IPS DF 6.9 (cell line): Measurements from ENCODE around the gene TAC3.
"Not testable (repeated sequence)": the region's sequence is repeated elsewhere in the genome, so short reads cannot be mapped to it uniquely, and the experiment has no call there.

Experiments used
- DNase-seq: peaks from one replicate; pipeline ENCODE4 v3.0.0-alpha.2; 2013; ENCODE audit warnings: low read depth, low spot score
- H3K27ac ChIP-seq: one replicate; pipeline ENCODE4 v1.5.1; 2013; ENCODE audit warnings: low read length, control low read depth
- H3K27me3 ChIP-seq: 2 replicates; pipeline ENCODE4 v1.6.1; 2013; ENCODE audit warnings: mild to moderate bottlenecking, low read length; ENCODE audit not compliant: control insufficient read depth, insufficient read depth
- H3K36me3 ChIP-seq: 2 replicates; pipeline ENCODE4 v1.6.1; 2013; ENCODE audit warnings: low read length; ENCODE audit not compliant: control insufficient read depth, insufficient read depth
- H3K4me1 ChIP-seq: 2 replicates; pipeline ENCODE4 v1.6.1; 2013; ENCODE audit warnings: low read length; ENCODE audit not compliant: control insufficient read depth, insufficient read depth
- H3K4me3 ChIP-seq: 2 replicates; pipeline ENCODE4 v1.5.1; 2013; ENCODE audit warnings: mild to moderate bottlenecking, low read length
- H3K9me3 ChIP-seq: 2 replicates; pipeline ENCODE4 v1.6.1; 2013; ENCODE audit warnings: low read length, inconsistent platforms; ENCODE audit not compliant: control insufficient read depth, insufficient read depth
- WGBS: extraction: QIAGEN DNeasy Blood & Tissue Kit; methylation state at CpG from one replicate; pipeline ENCODE4 v1.1.7; 2013; ENCODE audit warnings: mixed read lengths, missing lambda C conversion rate; ENCODE audit not compliant: insufficient read length, insufficient coverage; 5-methylcytosine and 5-hydroxymethylcytosine counted together

Gene TAC3

DNA sequence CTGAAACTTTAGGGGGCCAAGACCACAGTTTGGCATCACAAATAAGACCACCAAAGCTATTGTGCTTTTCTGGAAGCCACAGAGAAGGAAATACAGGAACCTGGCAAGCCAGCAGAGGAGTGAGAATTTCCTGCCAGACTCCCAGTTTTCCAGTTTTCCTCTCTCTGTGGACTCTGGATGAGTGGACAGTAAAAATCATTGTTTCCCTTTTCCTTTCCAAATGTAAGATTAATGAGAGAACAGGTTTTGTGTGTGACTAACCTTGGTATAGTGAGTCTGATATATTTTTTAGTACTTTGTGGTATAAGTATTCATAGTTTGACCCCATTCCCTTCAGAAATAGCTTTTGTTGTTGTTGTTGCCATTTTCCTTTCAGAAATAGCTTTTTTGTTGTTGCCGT lies 2.6 kb upstream of the TAC3 start:
- no peaks in the 10 kb centered on the region for H3K36me3 ChIP-seq
- WGBS, result no CpG with 5 or more reads among the region's 1 CpG

DNA sequence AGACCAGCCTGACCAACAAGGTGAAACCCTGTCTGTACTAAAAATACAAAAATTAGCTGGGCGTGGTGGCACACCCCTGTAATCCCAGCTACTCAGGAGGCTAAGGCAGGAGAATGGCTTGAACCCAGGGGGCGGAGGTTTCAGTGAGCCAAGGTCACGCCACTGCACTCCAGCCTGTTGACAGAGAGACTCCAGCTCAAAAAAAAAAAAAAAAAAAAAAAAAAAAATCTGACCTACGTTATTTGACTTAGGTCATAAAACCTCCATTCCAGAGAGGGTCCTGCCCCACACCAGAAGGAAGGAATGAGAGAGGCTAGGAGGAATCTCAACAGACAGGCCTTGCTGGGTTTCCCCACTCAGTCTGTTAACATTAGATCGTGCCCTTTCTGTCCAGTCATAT lies 2.0 kb upstream of the TAC3 start:
- H3K4me1 ChIP-seq, H3K27ac ChIP-seq, H3K9me3 ChIP-seq, H3K4me3 ChIP-seq, DNase-seq, H3K27me3 ChIP-seq, H3K36me3 ChIP-seq: not testable (repeated sequence)
- no CpG with 5 or more reads among the region's 5 CpGs for WGBS

More for the DNA sequence above, 2.6 kb upstream of the TAC3 start:
- no peak overlapping the region for H3K4me3 ChIP-seq
- H3K9me3 ChIP-seq, result no peaks in the 10 kb centered on the region
- H3K27me3 ChIP-seq, result no peaks in the 10 kb centered on the region
- H3K4me1 ChIP-seq, result 0 out of 2 replicates have a peak, but pooled peaks cover under 1% of the 10 kb centered on the region
- no peak overlapping the region for H3K27ac ChIP-seq
- no peak for DNase-seq

DNA sequence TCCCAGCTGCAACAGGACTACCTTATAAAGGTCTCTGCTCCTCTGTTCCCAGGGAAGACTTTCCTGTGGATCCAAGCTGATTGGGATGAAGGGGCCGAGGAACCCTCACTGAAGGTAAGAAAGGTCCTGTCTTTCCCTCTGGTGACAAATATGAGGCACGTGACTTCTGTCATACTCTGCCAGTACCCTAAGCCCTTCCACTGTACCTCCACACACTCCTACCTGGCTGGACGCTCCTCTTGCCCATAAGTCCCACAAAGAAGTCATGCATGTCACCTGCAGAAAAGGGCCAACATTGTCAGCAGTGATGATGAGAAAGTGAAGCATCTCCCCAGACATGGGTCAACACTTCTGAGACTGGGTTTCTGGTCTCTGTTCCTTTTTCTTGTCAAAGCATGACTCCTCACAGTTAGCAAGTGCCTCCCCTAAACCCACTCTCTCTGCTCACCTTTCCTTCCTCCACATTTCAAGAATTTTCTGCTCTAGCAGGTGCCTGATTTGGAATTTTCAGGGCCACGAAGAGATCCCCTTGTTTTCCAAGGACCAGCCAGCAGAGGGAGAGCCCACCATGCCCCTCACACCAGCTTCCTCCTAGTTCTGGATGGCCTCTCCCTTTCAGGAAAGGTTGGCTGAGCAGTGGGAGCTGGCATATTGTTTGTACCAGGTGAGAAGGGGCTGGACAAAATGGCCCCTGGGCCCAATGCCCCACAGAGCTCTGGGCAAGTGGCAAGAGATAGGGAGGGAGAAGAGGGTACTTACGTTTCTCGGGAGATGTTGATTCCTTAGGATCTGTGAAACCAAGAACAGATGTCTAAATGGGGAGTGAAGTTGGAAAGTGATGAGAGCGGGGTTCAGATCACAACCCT lies 3.5 kb downstream of the TAC3 start:
- no CpG with 5 or more reads among the region's 7 CpGs for WGBS
- Histone ChIP-seq H3K36me3 (no peaks in the 10 kb centered on the region), H3K4me1 (0 out of 2 replicates have a peak, but pooled peaks cover 3% of the 10 kb centered on the region), H3K4me3 (no peak overlapping the region), H3K9me3 (no peaks in the 10 kb centered on the region), H3K27me3 (no peaks in the 10 kb centered on the region), H3K27ac (no peak overlapping the region)
- no peak for DNase-seq

DNA sequence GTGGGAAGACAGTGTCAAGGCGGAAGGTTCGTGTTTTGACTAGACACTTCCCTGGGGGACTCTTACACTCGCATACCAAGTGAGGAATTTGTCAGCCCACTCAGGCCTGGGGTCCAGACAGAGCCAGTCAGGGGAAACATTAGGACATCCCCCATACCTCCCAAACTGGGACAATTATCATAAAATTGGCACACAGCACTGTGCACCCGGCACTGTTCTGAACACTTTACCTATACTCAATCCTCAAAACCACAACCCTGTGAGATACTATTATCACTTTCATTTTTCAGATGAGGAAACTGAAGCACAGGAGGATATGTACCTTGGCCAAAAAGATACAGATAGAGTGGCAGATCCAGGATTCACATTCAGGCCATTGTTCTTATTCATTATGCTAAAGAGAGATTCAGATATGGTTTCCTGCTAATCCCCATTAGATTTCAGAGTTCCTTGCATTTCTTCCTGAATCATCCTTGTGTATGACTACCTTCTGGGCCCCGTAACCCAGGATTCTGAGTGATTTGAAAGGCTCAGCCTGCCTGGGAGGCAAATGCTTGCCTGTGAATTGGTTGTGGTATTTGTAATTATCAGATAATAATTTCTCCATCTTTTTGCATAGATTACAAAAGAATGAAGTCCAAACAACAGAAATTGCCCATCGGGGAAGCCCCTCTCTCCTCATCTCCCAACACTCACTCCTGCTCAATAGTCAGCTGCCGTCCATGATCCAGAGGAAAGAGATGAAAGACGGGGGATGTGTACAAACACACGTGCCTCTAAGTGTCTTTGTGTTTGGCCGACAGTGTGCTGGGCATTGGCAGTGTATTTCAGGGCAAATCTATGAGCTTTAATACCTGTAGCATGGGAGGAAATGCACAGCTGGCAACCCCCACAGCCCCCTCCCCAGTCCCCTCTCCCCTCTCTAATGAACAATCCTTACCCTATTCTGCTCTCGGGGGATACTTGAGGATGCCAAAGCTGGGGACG lies 4.6 kb downstream of the TAC3 start:
- Histone ChIP-seq H3K4me3 (no peak overlapping the region), H3K27ac (no peak overlapping the region)
- WGBS, result no CpG with 5 or more reads among the region's 12 CpGs

DNA sequence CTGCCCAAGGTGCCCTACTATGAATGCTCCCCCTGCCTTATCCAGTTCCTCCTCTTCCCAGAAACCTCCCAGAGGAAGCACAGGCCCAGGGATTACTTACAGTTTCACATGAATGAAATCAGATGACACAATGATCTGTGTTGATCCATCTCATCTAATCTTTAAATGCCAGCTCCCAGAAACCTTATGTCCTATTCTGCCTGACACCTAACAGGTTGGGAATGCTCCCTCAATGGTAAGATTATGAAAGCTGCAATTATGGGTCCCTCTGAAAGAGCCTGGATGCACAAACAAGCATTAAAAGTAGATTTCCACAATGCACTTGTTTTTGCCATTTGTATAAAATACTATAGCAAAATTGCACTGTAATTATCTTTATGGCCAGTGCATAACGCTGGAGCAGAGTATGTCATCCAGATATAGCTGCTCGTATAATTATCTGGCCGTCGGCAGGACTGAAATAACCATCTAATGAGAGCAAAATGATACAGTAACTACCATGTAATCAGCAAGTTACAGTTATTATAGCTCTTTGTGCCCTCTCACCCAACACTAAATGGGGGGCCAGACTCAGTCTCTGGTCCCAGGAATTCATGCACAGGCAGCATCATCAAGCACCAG lies 5.6 kb downstream of the TAC3 start:
- no peak overlapping the region for H3K27ac ChIP-seq
- no peaks in the 10 kb centered on the region for H3K27me3 ChIP-seq
- DNase-seq, result no peak
- no peaks in the 10 kb centered on the region for H3K9me3 ChIP-seq
- no peak overlapping the region for H3K4me3 ChIP-seq
- H3K36me3 ChIP-seq, result no peaks in the 10 kb centered on the region
- no CpG with 5 or more reads among the region's 4 CpGs for WGBS
- H3K4me1 ChIP-seq, result 0 out of 2 replicates have a peak, but pooled peaks cover 3% of the 10 kb centered on the region

More for the DNA sequence above, 4.6 kb downstream of the TAC3 start:
- no peaks in the 10 kb centered on the region for H3K9me3 ChIP-seq
- H3K4me1 ChIP-seq, result 0 out of 2 replicates have a peak, but pooled peaks cover 3% of the 10 kb centered on the region
- H3K36me3 ChIP-seq, result no peaks in the 10 kb centered on the region
- no peaks in the 10 kb centered on the region for H3K27me3 ChIP-seq
- no peak for DNase-seq

DNA sequence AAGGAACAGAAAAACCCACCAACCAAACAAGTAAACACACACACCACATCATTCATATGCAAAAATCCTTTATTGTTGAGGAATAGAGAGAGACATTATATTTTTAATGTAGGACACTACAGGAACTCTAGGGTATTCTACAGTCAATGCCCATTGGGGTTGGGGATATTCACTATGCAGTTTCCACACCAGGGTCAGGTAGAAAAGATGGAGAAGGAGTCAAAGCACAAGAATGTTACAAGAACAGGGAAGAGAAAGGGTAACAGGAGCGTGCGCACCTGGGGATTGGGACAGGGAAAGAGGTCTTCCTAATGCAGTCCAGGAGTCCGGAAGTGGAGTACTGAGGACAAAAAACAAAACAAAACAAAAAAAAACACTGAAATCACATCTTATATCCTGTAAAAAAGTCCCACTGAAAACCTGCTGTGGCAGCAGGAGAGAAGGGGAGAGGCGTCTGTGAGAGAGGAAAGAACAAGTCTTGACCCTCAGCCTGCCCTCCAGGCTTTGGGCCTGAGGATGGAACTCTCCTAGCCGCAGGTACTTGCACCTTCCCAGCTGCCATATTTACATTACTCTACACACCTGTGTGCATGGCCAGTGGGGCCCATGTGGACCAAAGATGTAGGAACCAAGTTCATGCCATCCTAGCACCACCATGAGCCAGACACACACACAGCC lies 6.2 kb downstream of the TAC3 start:
- no peaks in the 10 kb centered on the region for H3K9me3 ChIP-seq
- H3K27ac ChIP-seq, result no peak overlapping the region
- no peak overlapping the region for H3K4me3 ChIP-seq
- 0 out of 2 replicates have a peak, but pooled peaks cover 3% of the 10 kb centered on the region for H3K4me1 ChIP-seq
- DNase-seq, result no peak
- no CpG with 5 or more reads among the region's 5 CpGs for WGBS
- no peaks in the 10 kb centered on the region for H3K27me3 ChIP-seq
- no peaks in the 10 kb centered on the region for H3K36me3 ChIP-seq

DNA sequence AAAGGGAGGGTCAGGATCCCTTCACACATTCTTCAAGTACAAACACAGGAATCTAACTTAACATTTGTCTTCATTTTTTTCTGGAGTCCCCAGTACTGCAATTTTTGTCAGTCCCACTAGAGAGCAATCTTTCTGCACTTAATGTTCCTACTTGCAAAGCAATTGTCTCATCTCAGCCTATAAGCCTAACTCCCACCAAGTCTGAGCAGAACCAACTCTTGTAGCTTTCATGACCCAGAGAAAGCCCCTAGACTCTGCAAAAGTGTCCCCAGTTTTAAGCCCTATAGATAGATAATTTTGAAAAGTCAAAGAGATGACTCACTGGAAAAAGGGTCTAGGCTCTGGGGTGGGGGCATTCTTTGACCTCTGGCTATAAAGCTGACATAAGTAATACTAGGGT lies 8.2 kb downstream of the TAC3 start:
- no peak for DNase-seq
- Histone ChIP-seq H3K36me3 (peaks cover 14% of the 10 kb centered on the region), H3K27ac (no peak overlapping the region), H3K27me3 (no peaks in the 10 kb centered on the region), H3K4me1 (0 out of 2 replicates have a peak, but pooled peaks cover 1% of the 10 kb centered on the region), H3K4me3 (no peak overlapping the region), H3K9me3 (no peaks in the 10 kb centered on the region)

DNA sequence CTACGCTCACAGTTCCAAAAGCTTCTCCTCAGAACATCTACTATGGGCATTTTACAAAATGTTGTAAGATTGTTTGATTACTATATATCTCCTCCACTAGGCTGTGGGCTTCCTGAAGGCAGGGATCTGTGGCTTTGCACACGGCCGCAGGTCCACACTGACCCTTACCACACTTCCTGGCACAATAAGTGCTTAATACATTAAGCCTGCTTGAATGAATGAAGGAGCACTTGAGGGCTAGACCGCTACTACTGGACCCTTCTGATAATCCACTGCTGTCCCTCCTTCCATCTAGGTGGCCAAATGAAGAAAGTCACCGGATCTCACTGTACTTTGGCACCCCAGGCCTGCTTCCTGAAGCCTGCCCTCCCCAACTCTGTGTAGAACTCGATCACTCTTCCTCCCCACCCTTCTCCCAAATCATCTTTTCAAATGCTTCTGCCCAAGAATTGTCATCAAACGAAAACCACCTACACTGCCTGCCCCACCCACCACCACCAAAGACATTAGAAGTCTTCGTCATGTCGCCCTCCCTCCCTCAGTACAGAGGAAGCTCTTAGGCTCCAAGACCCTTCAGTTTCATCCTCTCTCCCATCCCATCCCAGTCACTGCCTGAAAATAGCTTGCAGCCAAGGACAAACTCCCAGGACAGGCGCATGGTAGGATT lies 9.4 kb downstream of the TAC3 start:
- H3K27me3 ChIP-seq, result no peaks in the 10 kb centered on the region
- no peak overlapping the region for H3K27ac ChIP-seq
- H3K36me3 ChIP-seq, result peaks cover 18% of the 10 kb centered on the region
- WGBS, result no CpG with 5 or more reads among the region's 10 CpGs
- no peaks in the 10 kb centered on the region for H3K4me1 ChIP-seq
- H3K9me3 ChIP-seq, result no peaks in the 10 kb centered on the region
- DNase-seq, result no peak
- H3K4me3 ChIP-seq, result no peak overlapping the region; the same call in 1 of the 2 replicates

DNA sequence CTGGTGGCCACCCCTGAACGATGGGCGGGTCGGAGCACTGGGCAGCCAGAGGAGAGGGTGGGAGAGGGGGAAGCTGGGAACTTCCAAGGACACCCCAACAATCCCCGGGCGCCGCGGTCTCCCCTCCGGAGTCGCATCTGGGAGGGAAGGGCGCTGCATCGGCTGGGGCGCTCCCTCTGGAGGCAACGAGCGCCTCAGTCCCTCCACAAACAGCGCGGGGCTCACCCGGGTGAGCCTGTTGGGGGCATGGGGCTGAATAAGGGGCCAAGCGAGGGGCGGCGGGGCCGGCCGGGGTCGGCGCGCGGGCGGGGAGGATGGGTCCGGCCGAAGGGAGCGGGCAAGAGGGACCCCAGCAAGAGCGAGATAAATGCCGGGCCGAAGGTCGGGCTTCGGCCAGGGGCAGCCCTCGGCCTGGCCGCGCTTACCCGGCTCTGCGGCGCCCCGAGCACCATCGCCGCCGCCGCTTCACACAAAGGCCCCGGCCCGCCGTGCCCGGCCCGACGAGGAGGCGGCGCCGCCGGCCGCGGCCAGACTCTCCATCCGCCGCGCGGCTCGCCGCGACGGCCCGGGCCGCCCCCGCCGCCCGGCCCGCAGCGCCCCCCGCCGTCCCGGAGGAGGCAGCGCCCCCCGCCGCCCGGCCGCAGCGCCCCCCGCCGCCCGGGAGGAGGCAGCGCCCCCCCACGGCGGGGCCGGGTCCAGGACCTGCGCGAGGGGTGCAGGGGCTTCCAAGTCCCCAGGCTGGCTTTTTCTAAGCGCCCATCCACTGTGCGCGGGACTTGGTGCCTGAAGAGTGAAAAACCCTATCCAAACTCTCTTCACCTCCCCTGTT lies 10.1 kb downstream of the TAC3 start, which contains the start of gene ZBTB39:
Gene ZBTB39, minus strand, starts transcription at position 567 of the 829 bp plus-strand sequence. CDS start 1,629 bp downstream, outside the sequence.
- no peaks in the 10 kb centered on the region for H3K4me1 ChIP-seq
- peak within 1 kb of the TSS; percentile 91 for H3K4me3 ChIP-seq
- peaks cover 18% of the 10 kb centered on the region for H3K36me3 ChIP-seq
- DNase-seq, result no peak
- no peak within 1 kb of the TSS for H3K27ac ChIP-seq
- H3K27me3 ChIP-seq, result no peaks in the 10 kb centered on the region
- no CpG with 5 or more reads among the region's 94 CpGs for WGBS
- no peaks in the 10 kb centered on the region for H3K9me3 ChIP-seq
